C4-2B (cell line): ENCODE data around the gene FHIT.

Experiments
- ZFX ChIP-seq: fragments of 450-650 bp; IDR thresholded peaks from 2 replicates; pipeline ENCODE4 v1.6.1; 2017
- TF ChIP-seq, protein P1 (sequence below): fragments of 450-650 bp; conservative IDR thresholded peaks from 2 replicates; pipeline ENCODE4 v1.5.1; 2017; ENCODE audit warnings: mild to moderate bottlenecking

DNA sequence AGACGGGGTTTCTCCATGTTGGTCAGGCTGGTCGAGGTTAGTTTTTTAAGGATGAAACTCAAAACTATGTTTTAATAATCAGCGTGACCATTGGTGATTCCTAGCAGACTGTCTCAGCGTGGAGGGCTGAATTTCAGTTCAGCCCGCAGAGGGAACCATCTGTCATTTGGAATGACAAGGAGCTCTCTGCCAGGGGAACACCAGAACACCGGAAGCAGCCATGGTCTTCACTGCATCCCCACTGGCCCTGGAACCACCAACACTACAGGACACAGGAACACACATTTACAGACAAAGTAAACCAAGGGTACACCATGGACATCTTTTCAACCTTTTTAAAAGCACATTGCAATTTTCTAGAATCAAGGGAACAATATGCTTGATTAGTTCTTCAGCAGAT lies 424.7 kb downstream of the FHIT start:
- TF ChIP-seq, protein P1, sequence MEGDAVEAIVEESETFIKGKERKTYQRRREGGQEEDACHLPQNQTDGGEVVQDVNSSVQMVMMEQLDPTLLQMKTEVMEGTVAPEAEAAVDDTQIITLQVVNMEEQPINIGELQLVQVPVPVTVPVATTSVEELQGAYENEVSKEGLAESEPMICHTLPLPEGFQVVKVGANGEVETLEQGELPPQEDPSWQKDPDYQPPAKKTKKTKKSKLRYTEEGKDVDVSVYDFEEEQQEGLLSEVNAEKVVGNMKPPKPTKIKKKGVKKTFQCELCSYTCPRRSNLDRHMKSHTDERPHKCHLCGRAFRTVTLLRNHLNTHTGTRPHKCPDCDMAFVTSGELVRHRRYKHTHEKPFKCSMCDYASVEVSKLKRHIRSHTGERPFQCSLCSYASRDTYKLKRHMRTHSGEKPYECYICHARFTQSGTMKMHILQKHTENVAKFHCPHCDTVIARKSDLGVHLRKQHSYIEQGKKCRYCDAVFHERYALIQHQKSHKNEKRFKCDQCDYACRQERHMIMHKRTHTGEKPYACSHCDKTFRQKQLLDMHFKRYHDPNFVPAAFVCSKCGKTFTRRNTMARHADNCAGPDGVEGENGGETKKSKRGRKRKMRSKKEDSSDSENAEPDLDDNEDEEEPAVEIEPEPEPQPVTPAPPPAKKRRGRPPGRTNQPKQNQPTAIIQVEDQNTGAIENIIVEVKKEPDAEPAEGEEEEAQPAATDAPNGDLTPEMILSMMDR = no peak
- no peak for TF ChIP-seq ZFX
